IPS-18a (cell line): ENCODE data around the gene SLC25A30.

ENCODE experiments used
- H3K27ac ChIP-seq: one replicate; pipeline ENCODE4 v1.5.1; 2013; ENCODE audit warnings: low read length
- H3K27me3 ChIP-seq: one replicate; pipeline ENCODE4 v1.6.1; 2013; ENCODE audit warnings: mild to moderate bottlenecking, low read length; ENCODE audit not compliant: control insufficient read depth, insufficient read depth
- H3K36me3 ChIP-seq: one replicate; pipeline ENCODE4 v1.6.1; 2013; ENCODE audit warnings: low read depth, low read length; ENCODE audit not compliant: control insufficient read depth
- H3K4me1 ChIP-seq: one replicate; pipeline ENCODE4 v1.6.1; 2013; ENCODE audit warnings: low read depth, low read length; ENCODE audit not compliant: control insufficient read depth
- H3K4me3 ChIP-seq: one replicate; pipeline ENCODE4 v1.5.1; 2013; ENCODE audit warnings: low read length
- H3K9ac ChIP-seq: one replicate; pipeline ENCODE4 v1.6.1; 2013; ENCODE audit warnings: mild to moderate bottlenecking, low read length, moderate library complexity
- H3K9me3 ChIP-seq: one replicate; pipeline ENCODE4 v1.6.1; 2013; ENCODE audit warnings: low read depth, low read length; ENCODE audit not compliant: control insufficient read depth

Gene SLC25A30

DNA sequence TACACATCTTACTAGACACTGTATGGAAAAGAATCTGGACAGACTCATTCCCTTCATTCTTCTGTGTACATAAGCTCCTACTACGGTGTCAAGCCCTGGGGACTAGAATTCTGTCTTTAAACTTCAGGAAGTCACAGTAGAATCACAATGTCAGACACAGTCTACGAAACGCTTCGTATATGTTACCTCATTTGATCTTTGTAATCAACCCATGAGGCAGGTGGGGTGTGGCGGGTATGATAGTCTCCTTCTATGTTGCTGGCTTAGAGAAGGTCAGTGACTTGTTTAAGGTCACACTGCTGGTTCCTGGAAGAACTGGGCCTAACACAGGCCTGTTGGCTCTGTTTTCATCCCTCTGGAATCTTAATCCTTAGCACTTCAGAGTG, 45.0 kb downstream of the SLC25A30 start:
- Histone ChIP-seq H3K27me3 (no peaks in the 10 kb centered on the region), H3K4me1 (no peaks in the 10 kb centered on the region), H3K36me3 (no peaks in the 10 kb centered on the region), H3K4me3 (no peak overlapping the region), H3K9ac (no peak overlapping the region), H3K27ac (no peak overlapping the region), H3K9me3 (no peaks in the 10 kb centered on the region)

DNA sequence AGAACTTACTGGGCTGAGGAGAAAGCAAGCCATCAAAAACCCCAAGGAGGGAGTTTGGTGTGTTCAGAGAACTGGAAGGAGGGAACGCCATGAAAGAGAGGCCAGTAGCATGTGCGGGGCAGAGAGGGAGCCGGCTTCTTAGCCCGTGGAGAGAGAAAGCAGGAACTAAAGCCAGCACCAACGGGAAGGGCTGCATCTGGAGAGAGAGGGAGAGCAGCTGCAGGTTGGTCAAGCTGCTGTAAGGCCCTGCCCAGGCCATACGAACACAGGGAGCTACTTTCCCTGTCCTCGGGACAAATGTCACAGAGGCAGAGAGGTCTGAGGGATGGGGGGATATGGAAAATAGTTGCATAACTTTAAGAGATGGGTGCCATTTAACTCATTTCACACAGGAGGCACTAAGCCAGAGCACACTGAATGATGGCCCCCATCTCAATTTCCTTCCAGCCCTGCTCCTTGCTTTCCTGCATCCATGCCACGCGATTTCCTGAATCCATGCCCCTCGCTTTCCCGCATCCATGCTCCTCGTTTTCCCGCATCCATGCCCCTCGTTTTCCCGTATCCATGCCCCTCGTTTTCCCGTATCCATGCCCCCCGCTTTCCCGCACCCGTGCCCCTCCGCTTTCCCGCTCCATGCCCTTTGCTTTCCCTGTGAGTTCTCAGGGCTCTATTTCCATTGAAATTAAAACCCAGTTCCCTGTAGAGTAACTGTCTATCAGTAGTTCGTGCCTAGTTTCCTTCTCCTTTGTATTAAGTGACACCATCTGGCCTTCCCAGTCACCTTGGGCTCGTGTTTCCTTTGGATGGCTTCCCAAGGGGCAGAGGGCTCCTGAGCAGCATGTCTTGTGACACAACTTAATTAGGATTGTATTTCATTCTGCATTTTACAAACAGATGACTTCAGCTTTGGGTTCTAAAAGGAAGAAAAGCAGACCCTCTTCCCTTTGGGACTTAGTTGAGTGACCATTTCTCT, 45.7 kb downstream of the SLC25A30 start:
- Histone ChIP-seq H3K4me3 (no peak overlapping the region), H3K27ac (no peak overlapping the region), H3K36me3 (no peaks in the 10 kb centered on the region), H3K9me3 (no peaks in the 10 kb centered on the region), H3K9ac (no peak overlapping the region), H3K27me3 (no peaks in the 10 kb centered on the region), H3K4me1 (no peaks in the 10 kb centered on the region)

DNA sequence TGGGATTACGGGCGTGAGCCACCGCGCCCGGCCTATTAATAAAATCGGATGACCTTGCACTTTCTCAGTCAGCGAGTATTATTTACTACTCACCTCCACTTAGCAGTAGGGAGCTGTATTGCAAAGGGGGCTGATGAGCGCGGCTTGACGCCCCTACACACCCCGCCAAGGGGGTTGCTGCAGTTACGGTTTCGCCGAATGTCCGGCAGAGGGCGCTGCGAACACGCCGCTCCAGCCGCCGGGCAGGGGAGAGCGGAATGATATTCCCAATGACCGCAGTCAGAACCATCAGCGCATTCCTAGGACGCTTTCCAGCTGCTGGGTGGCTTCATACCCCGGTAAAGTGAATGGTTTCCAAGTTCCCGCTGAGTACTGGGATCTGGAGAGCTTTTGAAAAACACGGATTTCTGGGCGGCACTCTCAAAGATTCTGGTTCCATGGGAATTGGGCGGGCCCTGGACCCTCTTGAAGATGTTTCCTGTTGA, 47.2 kb downstream of the SLC25A30 start:
- Histone ChIP-seq H3K27me3 (no peaks in the 10 kb centered on the region), H3K27ac (no peak overlapping the region), H3K4me3 (no peak overlapping the region), H3K36me3 (no peaks in the 10 kb centered on the region), H3K4me1 (no peaks in the 10 kb centered on the region), H3K9ac (no peak overlapping the region), H3K9me3 (no peaks in the 10 kb centered on the region)

DNA sequence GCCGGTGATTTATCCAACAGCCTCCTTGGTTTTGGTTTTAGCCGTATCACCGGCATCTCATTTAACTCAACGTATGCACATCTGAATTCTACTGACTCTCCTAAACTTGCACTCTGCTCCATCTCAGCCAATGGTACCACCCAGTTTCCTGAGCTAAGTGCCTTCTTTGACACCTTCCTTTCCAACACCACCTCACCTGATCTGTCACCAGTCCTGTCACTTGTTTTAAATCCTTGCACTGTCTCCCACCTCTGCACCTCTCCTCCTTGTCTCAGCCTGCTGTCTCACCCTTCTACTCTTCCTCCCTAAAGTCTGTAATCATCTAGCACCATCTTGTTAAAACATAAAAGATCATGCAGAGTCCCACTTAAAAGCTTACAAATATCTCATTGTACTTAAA, 49.1 kb downstream of the SLC25A30 start:
- H3K27ac ChIP-seq: no peak overlapping the region
- no peak overlapping the region for H3K4me3 ChIP-seq
- H3K9me3 ChIP-seq: no peaks in the 10 kb centered on the region
- no peak overlapping the region for H3K9ac ChIP-seq
- no peaks in the 10 kb centered on the region for H3K36me3 ChIP-seq
- no peaks in the 10 kb centered on the region for H3K4me1 ChIP-seq
- H3K27me3 ChIP-seq: no peaks in the 10 kb centered on the region

DNA sequence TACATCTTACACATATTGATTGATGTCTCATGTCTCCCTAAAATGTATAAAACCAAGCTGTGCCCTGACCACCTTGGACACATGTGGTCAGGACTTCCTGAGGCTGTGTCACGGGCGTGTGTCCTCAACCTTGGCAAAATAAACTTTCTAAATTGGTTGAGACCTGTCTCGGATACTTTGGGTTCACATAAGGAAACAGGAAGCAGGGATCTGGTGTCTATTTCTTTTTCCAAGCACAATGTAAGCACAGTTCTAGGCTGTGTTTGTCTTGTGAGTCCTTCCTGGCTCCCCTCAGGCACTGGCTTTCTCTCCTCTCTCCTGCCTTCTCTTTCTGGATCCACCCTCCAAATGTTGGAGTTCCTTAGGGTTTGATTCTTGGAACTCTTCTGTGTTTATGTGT, 49.6 kb downstream of the SLC25A30 start:
- Histone ChIP-seq H3K9me3 (no peaks in the 10 kb centered on the region), H3K27ac (no peak overlapping the region), H3K9ac (no peak overlapping the region), H3K27me3 (no peaks in the 10 kb centered on the region), H3K4me1 (no peaks in the 10 kb centered on the region), H3K4me3 (no peak overlapping the region), H3K36me3 (no peaks in the 10 kb centered on the region)

DNA sequence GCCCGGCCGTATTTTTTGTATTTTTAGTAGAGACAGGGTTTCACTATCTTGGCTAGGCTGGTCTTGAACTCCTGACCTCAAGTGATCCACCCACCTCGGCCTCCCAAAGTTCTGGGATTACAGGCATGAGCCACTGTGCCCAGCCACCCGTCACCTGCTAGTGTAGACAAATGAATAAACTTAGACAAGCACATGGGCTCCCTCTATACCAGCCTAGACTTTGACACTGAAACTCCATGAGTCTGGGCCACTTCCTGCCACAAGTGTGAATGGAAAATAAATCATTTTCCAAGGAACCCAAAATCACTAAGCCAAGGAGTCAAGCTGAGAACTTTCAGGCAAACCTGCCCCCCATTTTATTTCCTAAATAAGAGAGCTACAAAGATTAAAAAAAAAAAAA, 50.2 kb downstream of the SLC25A30 start:
- no peaks in the 10 kb centered on the region for H3K4me1 ChIP-seq
- no peaks in the 10 kb centered on the region for H3K36me3 ChIP-seq
- H3K9me3 ChIP-seq: no peaks in the 10 kb centered on the region
- H3K4me3 ChIP-seq: no peak overlapping the region
- no peaks in the 10 kb centered on the region for H3K27me3 ChIP-seq
- H3K27ac ChIP-seq: no peak overlapping the region
- no peak overlapping the region for H3K9ac ChIP-seq

DNA sequence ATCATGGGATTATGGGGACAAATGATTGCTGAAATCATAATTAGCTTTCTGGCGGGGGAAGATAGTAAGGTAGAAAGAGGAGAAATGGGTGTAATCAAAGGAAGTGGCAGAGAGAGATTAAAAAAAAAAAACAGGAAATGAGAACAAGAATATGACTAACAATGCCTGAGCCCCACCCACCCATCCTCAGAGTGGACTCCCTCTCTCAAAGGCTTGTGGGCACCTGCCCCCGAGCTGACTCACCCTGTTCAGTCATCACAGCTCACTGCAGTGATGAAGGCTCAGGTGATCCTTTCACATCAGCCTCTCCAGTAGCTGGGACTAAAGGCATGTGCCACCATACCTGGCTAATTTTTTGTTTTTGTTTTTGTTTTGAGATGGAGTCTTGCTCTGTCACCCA, 50.8 kb downstream of the SLC25A30 start:
- H3K36me3 ChIP-seq: no peaks in the 10 kb centered on the region
- H3K9me3 ChIP-seq: no peaks in the 10 kb centered on the region
- no peaks in the 10 kb centered on the region for H3K27me3 ChIP-seq
- H3K4me3 ChIP-seq: no peak overlapping the region
- H3K9ac ChIP-seq: no peak overlapping the region
- H3K4me1 ChIP-seq: no peaks in the 10 kb centered on the region
- no peak overlapping the region for H3K27ac ChIP-seq

DNA sequence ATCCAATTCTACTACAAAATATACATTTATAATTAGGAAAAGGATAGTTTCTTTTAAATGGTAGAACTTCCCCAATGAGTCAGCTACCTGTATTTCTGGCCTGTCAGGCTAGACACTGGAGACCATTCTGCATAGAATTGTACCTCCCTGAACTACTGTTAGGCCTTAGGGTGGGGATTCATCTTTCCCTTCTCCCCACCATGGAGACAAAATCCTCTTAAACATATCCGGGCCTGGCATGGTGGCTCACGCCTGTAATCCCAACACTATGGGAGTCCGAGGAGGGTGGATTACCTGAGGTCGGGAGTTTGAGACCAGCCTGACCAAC, 52.7 kb downstream of the SLC25A30 start:
- Histone ChIP-seq H3K9ac (no peak overlapping the region), H3K4me1 (no peaks in the 10 kb centered on the region), H3K27me3 (no peaks in the 10 kb centered on the region), H3K27ac (no peak overlapping the region), H3K36me3 (no peaks in the 10 kb centered on the region), H3K9me3 (no peaks in the 10 kb centered on the region), H3K4me3 (no peak overlapping the region)

DNA sequence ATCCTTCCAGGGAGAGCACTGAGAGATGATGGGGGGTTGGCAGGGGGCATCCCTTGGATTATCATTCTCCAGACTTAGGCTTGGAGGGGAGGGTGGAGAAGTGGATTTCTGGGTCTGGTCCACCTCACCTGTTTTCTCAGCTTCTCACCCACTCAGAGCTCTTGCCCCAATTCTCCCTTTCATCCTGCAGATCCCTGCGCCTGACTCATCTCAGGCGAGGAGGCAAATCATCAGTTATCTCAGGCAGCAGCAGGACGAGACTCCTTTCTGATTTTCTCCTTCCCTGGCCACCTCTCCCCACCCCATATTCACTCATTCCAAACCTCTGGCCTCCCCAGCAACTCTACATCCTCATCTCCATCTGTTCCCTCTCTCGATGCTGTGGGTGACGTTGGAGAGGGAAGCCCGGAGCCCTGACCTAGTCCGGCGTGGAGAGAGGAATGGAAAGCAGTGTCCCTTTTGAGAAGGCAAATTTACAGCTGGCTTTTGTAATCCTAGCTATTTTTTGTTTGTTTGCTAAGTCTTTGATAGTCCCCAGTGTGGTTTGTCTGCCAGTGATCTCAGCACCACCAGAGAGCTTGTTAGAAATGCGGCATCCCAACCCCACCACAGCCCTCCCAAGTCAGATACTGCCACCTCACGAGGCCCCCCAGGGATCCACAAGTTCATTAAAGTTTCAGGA, 53.2 kb downstream of the SLC25A30 start:
- H3K27ac ChIP-seq: no peak overlapping the region
- no peak overlapping the region for H3K9ac ChIP-seq
- no peaks in the 10 kb centered on the region for H3K27me3 ChIP-seq
- H3K4me3 ChIP-seq: no peak overlapping the region
- H3K36me3 ChIP-seq: no peaks in the 10 kb centered on the region
- no peaks in the 10 kb centered on the region for H3K9me3 ChIP-seq
- no peaks in the 10 kb centered on the region for H3K4me1 ChIP-seq

DNA sequence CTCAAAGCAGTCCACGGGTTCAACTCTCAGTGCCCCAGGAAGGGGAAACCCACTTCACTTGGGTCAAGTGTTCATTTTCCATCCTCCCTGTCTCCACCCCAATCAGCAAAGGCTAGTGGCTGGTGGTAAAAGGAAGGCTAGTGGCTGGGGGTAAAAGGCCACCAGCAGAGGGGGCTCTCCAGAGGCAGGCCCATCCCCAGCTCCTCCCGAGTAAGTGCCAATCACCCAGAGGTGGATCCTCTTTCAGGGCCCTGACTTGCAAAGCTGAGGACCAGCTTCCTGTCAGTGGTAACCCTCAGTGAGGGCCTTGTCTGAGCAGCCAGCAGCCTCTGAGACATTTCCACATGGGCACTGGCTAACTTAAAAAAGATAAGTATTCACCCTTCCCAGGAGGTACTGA, 55.2 kb downstream of the SLC25A30 start:
- no peak overlapping the region for H3K4me3 ChIP-seq
- no peak overlapping the region for H3K9ac ChIP-seq
- no peak overlapping the region for H3K27ac ChIP-seq
- no peaks in the 10 kb centered on the region for H3K27me3 ChIP-seq
- H3K9me3 ChIP-seq: no peaks in the 10 kb centered on the region
- H3K36me3 ChIP-seq: no peaks in the 10 kb centered on the region
- no peaks in the 10 kb centered on the region for H3K4me1 ChIP-seq

DNA sequence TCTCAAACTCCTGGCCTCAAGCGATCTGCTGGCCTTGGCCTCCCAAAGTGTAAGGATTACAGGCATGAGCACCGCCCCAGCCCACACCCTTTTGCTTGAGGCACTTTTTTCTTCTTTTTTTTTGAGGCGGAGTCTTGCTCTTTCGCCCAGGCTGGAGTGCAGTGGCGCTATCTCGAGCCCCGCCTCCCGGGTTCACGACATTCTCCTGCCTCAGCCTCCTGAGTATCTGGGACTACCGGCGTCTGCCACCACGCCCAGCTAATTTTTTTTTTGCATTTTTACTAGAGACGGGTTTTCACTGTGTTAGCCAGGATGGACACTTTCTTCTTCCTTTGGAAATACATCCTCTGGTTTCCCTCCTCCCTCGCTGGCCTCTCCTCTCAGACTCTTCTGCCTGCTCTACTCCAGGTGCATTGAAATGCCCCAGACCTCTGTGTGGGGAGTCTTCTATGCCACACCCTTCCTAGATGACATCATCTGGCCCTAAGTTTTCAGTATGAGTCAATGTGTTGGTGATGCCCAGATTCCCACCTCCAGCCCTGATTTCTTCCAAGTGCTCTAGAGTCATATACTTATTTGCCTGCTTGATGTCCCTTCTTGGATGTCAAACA, 56.5 kb downstream of the SLC25A30 start:
- no peaks in the 10 kb centered on the region for H3K9me3 ChIP-seq
- no peaks in the 10 kb centered on the region for H3K27me3 ChIP-seq
- H3K4me1 ChIP-seq: no peaks in the 10 kb centered on the region
- H3K36me3 ChIP-seq: peaks cover 3% of the 10 kb centered on the region
- no peak overlapping the region for H3K27ac ChIP-seq
- H3K9ac ChIP-seq: no peak overlapping the region
- H3K4me3 ChIP-seq: no peak overlapping the region
